GM12878 (cell line): ENCODE results near the gene MT1B. TPM values are rescaled to one million over a fixed set of nuclear protein-coding genes. Genes with fewer than 3 reads are reported as not detected.

Experiments
- ATAC-seq: fragments of 200-7000 bp; cut with Tn5 transposase; 3 replicates; pipeline ENCODE4 v1.9.1; 2020; ENCODE audit warnings: mild to moderate bottlenecking, moderate library complexity
- BruUV-seq: library from RNA; stranded (reverse); fragments of 400-500 nt; replicated peaks from 2 replicates; lab custom pipeline; 2021; lab: Mats Ljungman, UMichigan
- CTCF ChIA-PET: fragments of 300-600 bp; sonication (Branson Sonifier 250); formaldehyde crosslinking; extraction: SDS; loops from one replicate; lab custom pipeline; 2021; ENCODE audit warnings: inconsistent platforms; lab: Yijun Ruan, JAX
- POLR2A ChIA-PET: fragments of 350-600 bp; formaldehyde crosslinking; extraction: SDS; loops from one replicate; lab custom pipeline; 2021; ENCODE audit warnings: inconsistent platforms; lab: Charles Lee
- RAD21 ChIA-PET: fragments of 300-600 bp; sonication (Branson Sonifier 250); formaldehyde crosslinking; loops from one replicate; lab custom pipeline; 2023; ENCODE audit warnings: antibody characterized with exemption; ENCODE audit not compliant: unreplicated experiment; lab: Charles Lee
- SMC1A ChIA-PET: fragments of 300-600 bp; sonication (Branson Sonifier 250); formaldehyde crosslinking; loops from one replicate; lab custom pipeline; 2023; ENCODE audit not compliant: unreplicated experiment, uncharacterized antibody; lab: Charles Lee
- DNase-seq: peaks from one replicate; pipeline ENCODE4 v3.0.0-alpha.2; 2011; ENCODE audit warnings: low read depth, low spot score
- FAIRE-seq: peaks from 3 replicates; lab custom pipeline; 2011; peaks lifted over from hg19 to GRCh38; lab: Jason Lieb, UNC
- H2AFZ ChIP-seq: 2 replicates; pipeline ENCODE4 v1.6.0; 2011; ENCODE audit warnings: low read depth, low read length, control low read depth; ENCODE audit not compliant: control insufficient read depth
- H3K27ac ChIP-seq: 2 replicates; pipeline ENCODE4 v1.5.1; 2011; ENCODE audit warnings: control low read depth; ENCODE audit not compliant: control insufficient read depth, insufficient read depth
- H3K27me3 ChIP-seq, 2 experiments: replicated peaks in 1 of 2; 2 replicates each; pipeline versions ENCODE4 v1.6.0 to v1.6.1; 2011; ENCODE audit warnings: low read length in 1 of 2; ENCODE audit not compliant: control insufficient read depth in 2 of 2, insufficient read depth in 2 of 2
- H3K36me3 ChIP-seq, 2 experiments: 2 replicates each; pipeline ENCODE4 v1.5.1; 2011; ENCODE audit warnings: low read length in 1 of 2; ENCODE audit not compliant: control insufficient read depth in 2 of 2, insufficient read depth in 2 of 2
- H3K4me1 ChIP-seq: 2 replicates; pipeline ENCODE4 v1.6.1; 2011; ENCODE audit warnings: mild to moderate bottlenecking, low read length, moderate library complexity, mixed read lengths; ENCODE audit not compliant: control insufficient read depth, insufficient read depth
- H3K4me2 ChIP-seq: 2 replicates; pipeline ENCODE4 v1.6.0; 2011; ENCODE audit warnings: control low read depth; ENCODE audit not compliant: control insufficient read depth, insufficient read depth
- H3K4me3 ChIP-seq: fragments of 200-600 bp; sonication (generic); 2 replicates; pipeline ENCODE4 v1.5.1; 2016
- H3K79me2 ChIP-seq: 2 replicates; pipeline ENCODE4 v1.6.0; 2011; ENCODE audit warnings: low read length; ENCODE audit not compliant: control insufficient read depth, insufficient read depth
- H3K9ac ChIP-seq: 2 replicates; pipeline ENCODE4 v1.8.0; 2011; ENCODE audit warnings: low read length, control low read depth, mixed read lengths; ENCODE audit not compliant: control insufficient read depth, insufficient read depth
- H3K9me3 ChIP-seq: replicated peaks from 3 replicates; pipeline ENCODE4 v1.5.1; 2011; ENCODE audit warnings: mild to moderate bottlenecking, low read length; ENCODE audit not compliant: control insufficient read depth, insufficient read depth
- H4K20me1 ChIP-seq: 2 replicates; pipeline ENCODE4 v1.6.0; 2011; ENCODE audit not compliant: control insufficient read depth, insufficient read depth
- ATF7 ChIP-seq: fragments of 450-650 bp; IDR thresholded peaks from 2 replicates; pipeline ENCODE4 v1.6.1; 2016; ENCODE audit warnings: low read depth, mild to moderate bottlenecking
- BHLHE40 ChIP-seq, 2 experiments: fragments of 450-650 bp in 1 of 2; IDR thresholded peaks; 2 replicates each; pipeline ENCODE4 v1.6.1; 2011 to 2017; ENCODE audit warnings: low read depth in 2 of 2, borderline replicate concordance in 1 of 2, improper control_type of control experiment in 1 of 2, low read length in 1 of 2, mild to moderate bottlenecking in 1 of 2
- CTCF ChIP-seq, 3 experiments: IDR thresholded peaks in 2 of 3; conservative IDR thresholded peaks in 1 of 3; 2 replicates each; pipeline ENCODE4 v1.5.1; 2011; ENCODE audit warnings: low read depth in 3 of 3, low read length in 3 of 3, mild to moderate bottlenecking in 3 of 3, control low read depth in 2 of 3, moderate library complexity in 2 of 3, inconsistent platforms in 1 of 3, mixed read lengths in 1 of 3; ENCODE audit not compliant: control insufficient read depth in 2 of 3, insufficient read depth in 1 of 3; ENCODE audit errors: extremely low read depth in 1 of 3
- DPF2 ChIP-seq: fragments of 450-650 bp; IDR thresholded peaks from 2 replicates; pipeline ENCODE4 v1.6.1; 2017; ENCODE audit warnings: mild to moderate bottlenecking
- IRF4 ChIP-seq: IDR thresholded peaks from 2 replicates; pipeline ENCODE4 v1.6.1; 2011; ENCODE audit warnings: low read depth, low read length
- NR2C2 ChIP-seq: IDR thresholded peaks from 2 replicates; pipeline ENCODE4 v1.6.1; 2011; ENCODE audit warnings: borderline replicate concordance, low read depth; ENCODE audit not compliant: control insufficient read depth, insufficient read length
- NR2F1 ChIP-seq: fragments of 450-650 bp; conservative IDR thresholded peaks from 2 replicates; pipeline ENCODE4 v1.6.1; 2017; ENCODE audit warnings: mild to moderate bottlenecking
- PAX5 ChIP-seq: IDR thresholded peaks from 2 replicates; pipeline ENCODE4 v1.6.1; 2011; ENCODE audit warnings: low read depth, low read length, borderline replicate concordance
- PRDM15 ChIP-seq: fragments of 450-650 bp; formaldehyde crosslinking; IDR thresholded peaks from 2 replicates; pipeline ENCODE4 v1.4.0; 2020; ENCODE audit warnings: mild to moderate bottlenecking, moderate library complexity
- RAD51 ChIP-seq: fragments of 450-650 bp; IDR thresholded peaks from 2 replicates; pipeline ENCODE4 v1.6.1; 2016; ENCODE audit warnings: moderate library complexity, mild to moderate bottlenecking, inconsistent platforms
- SMARCA5 ChIP-seq: fragments of 450-650 bp; IDR thresholded peaks from 2 replicates; pipeline ENCODE4 v1.6.1; 2017; ENCODE audit warnings: mild to moderate bottlenecking
- USF2 ChIP-seq: IDR thresholded peaks from 2 replicates; pipeline ENCODE4 v1.6.1; 2011; ENCODE audit warnings: low read depth, low read length, improper control_type of control experiment, borderline replicate concordance
- YY1 ChIP-seq: IDR thresholded peaks from 2 replicates; pipeline ENCODE4 v1.6.1; 2011; ENCODE audit warnings: low read depth, mild to moderate bottlenecking, low read length
- ZBTB4 ChIP-seq: fragments of 450-650 bp; formaldehyde crosslinking; IDR thresholded peaks from 2 replicates; pipeline ENCODE4 v1.4.0; 2022; ENCODE audit warnings: mild to moderate bottlenecking, moderate library complexity
- WGBS: methylation state at CpG from one replicate; pipeline ENCODE4 v1.1.6; 2016; ENCODE audit warnings: low lambda C conversion rate; ENCODE audit not compliant: insufficient replicate concordance, insufficient coverage; ENCODE audit errors: missing lambda C conversion rate; 5-methylcytosine and 5-hydroxymethylcytosine counted together
- in situ Hi-C: fragments of 300-500 bp; cut with MboI; formaldehyde crosslinking; loops from 9 replicates; pipeline ENCODE4 v1.14.3; 2018; ENCODE audit warnings: mixed read lengths
- intact Hi-C: fragments of 100-400 bp; cut with micrococcal nuclease; formaldehyde crosslinking; loops from one replicate; pipeline ENCODE4 v1.14.2; 2022; ENCODE audit not compliant: unreplicated experiment
- polyA plus RNA-seq, 11 experiments: library from polyadenylated mRNA; depleted of rRNA in 4 of 11; unstranded in 6 of 11; stranded (reverse) in 5 of 11; fragments of >200 nt; fragmentation: Nextera tagmentation in 4 of 11; fragmentation: Illumina TruSeq in 1 of 11; extraction: Ambion mirVana in 4 of 11; extraction: Trizol in 1 of 11; gene quantifications; 1 replicate in 1 of 11; 2 replicates in 10 of 11; pipeline versions ENCODE4 v1.2.1 to v1.2.3, GENCODE V29; 2011 to 2016; ENCODE audit warnings: inconsistent platforms in 2 of 11, missing spikeins in 2 of 11, low read depth in 1 of 11
- total RNA-seq, 4 experiments: library from RNA; depleted of rRNA in 3 of 4; stranded (reverse); fragments of >200 nt in 3 of 4; fragmentation: Illumina TruSeq in 1 of 4; extraction: Trizol in 1 of 4; gene quantifications; 2 replicates each; pipeline versions ENCODE4 v1.2.1 to v1.2.3, GENCODE V29; 2013 to 2021

The MT1B gene
- total and polyA plus RNA-seq, 10 of the 15 experiments (the other 5 are each of a cell fraction or from before 2014, with no cell fraction given), result not detected

GRCh38 chr16:56630134-56630533 lies 21.6 kb upstream of the MT1B start:
- intact Hi-C loops (loop anchor here (1.0 kb wide), 1 partner anchor 22 kb away; the partner anchor contains the start of gene MT2A), in situ Hi-C loops (no loop called here)
- H3K79me2 ChIP-seq, result no peaks in the 10 kb centered on the region
- no peak overlapping the region for H3K4me3 ChIP-seq
- FAIRE-seq, result peak; percentile 90
- WGBS, result 1% methylated on average over 3 of the region's 3 CpGs
- POLR2A ChIA-PET, result interaction anchor here (0.5 to 1.9 kb wide), 4 partner anchors 12 to 99 kb away, joined by 3 to 6 read pairs (median 4); partner anchors contain the start of gene MT2A
- no peaks in the 10 kb centered on the region for H4K20me1 ChIP-seq
- H3K27ac ChIP-seq, result no peak overlapping the region
- peak; percentile 86 for ATAC-seq
- no peak overlapping the region for H2AFZ ChIP-seq
- no peaks in the 10 kb centered on the region for H3K36me3 ChIP-seq
- RAD21 ChIA-PET, result interaction anchor here (1.1 to 2.9 kb wide), 4 partner anchors 20 to 71 kb away, joined by 3 to 23 read pairs (median 7); partner anchors contain the start of gene MT2A
- BruUV-seq, result no TSS peak
- SMC1A ChIA-PET, result interaction anchor here (1.1 to 2.4 kb wide), 4 partner anchors 19 to 72 kb away, joined by 3 to 27 read pairs (median 5); no protein-coding TSS in a partner anchor
- no peak overlapping the region for H3K9ac ChIP-seq
- peaks cover 17% of the 10 kb centered on the region for H3K4me1 ChIP-seq
- CTCF ChIA-PET, result interaction anchor here (0.9 to 3.1 kb wide), 8 partner anchors 20 to 159 kb away, joined by 3 to 14 read pairs (median 4); partner anchors contain the start of gene MT2A
- H3K9me3 ChIP-seq, result no peaks in the 10 kb centered on the region
- H3K4me2 ChIP-seq, result no peak overlapping the region
- peaks cover 4 to 18% of the 10 kb centered on the region in 2 experiments for H3K27me3 ChIP-seq
- DNase-seq, result peak; percentile 59
- TF ChIP-seq BHLHE40 (IDR thresholded peaks at IDR 0.05; ENCODE audit: borderline replicate concordance in 1 of 2, low read depth in 2 of 2, low read length in 1 of 2) (peak; percentile 21 to 53; a peak in 2 of 4 replicates), USF2 (no peak), NR2C2 (no peak), IRF4 (0 out of 2 replicates have a peak, but pooled peaks have one; percentile 57), NR2F1 (no peak), SMARCA5 (no peak), CTCF (IDR thresholded peaks at IDR 0.05 in 2 of 3, conservative IDR thresholded peaks at IDR 0.05 in 1 of 3; ENCODE audit: control insufficient read depth in 2 of 3, extremely low read depth in 1 of 3, insufficient read depth in 1 of 3, low read depth in 3 of 3, low read length in 3 of 3) (peak; percentile 3 to 34 (median 22); a peak in 3 of 6 replicates), YY1 (no peak), RAD51 (no peak), ATF7 (0 out of 2 replicates have a peak, but pooled peaks have one; percentile 37), DPF2 (0 out of 2 replicates have a peak, but pooled peaks have one; percentile 43), ZBTB4 (CRISPR knock-in tag) (no peak), PRDM15 (CRISPR knock-in tag) (no peak), PAX5 (no peak)
